Measurements from ENCODE around the gene CPTP.

The CPTP gene

GRCh38 chr1:1291023-1291528, 33.5 kb upstream of the CPTP start:
- no peak overlapping the region for H2AFZ ChIP-seq (ENCODE audit: low read depth, low read length, severe bottlenecking)
- no peak overlapping the region for H3K4me3 ChIP-seq (ENCODE audit: insufficient read depth, low read length, poor library complexity, severe bottlenecking)
- H3K27ac ChIP-seq (ENCODE audit: low read depth, low read length), result no peak overlapping the region
- no peaks in the 10 kb centered on the region for H3K27me3 ChIP-seq (ENCODE audit: low read length)
- H3K9me2 ChIP-seq (replicated peaks; ENCODE audit: insufficient read depth, low read length), result no peaks in the 10 kb centered on the region
- no peaks in the 10 kb centered on the region for H3K9me3 ChIP-seq (ENCODE audit: insufficient read depth, low read length)
- no peak overlapping the region for H3K9ac ChIP-seq (ENCODE audit: low read length)
- H4K20me1 ChIP-seq (ENCODE audit: low read depth, low read length), result no peaks in the 10 kb centered on the region
- no peak overlapping the region for H3K4me2 ChIP-seq (ENCODE audit: low read depth, low read length, poor library complexity, severe bottlenecking)
- H3F3A ChIP-seq (ENCODE audit: insufficient read depth), result no peaks in the 10 kb centered on the region
- TF ChIP-seq CTCF (IDR thresholded peaks at IDR 0.05; ENCODE audit: insufficient read depth, low read length, poor library complexity, severe bottlenecking), result no peak
- no peak for TF ChIP-seq EZH2phosphoT487 (conservative IDR thresholded peaks at IDR 0.05; ENCODE audit: low read length)
- no peaks in the 10 kb centered on the region for H3K36me3 ChIP-seq (ENCODE audit: low read length)
- H3K79me2 ChIP-seq (ENCODE audit: insufficient read depth, low read length), result no peaks in the 10 kb centered on the region

GRCh38 chr1:1291548-1292441, 32.8 kb upstream of the CPTP start:
- H3K4me2 ChIP-seq (ENCODE audit: low read depth, low read length, poor library complexity, severe bottlenecking), result no peak overlapping the region
- no peak for TF ChIP-seq EZH2phosphoT487 (conservative IDR thresholded peaks at IDR 0.05; ENCODE audit: low read length)
- TF ChIP-seq CTCF (IDR thresholded peaks at IDR 0.05; ENCODE audit: insufficient read depth, low read length, poor library complexity, severe bottlenecking), result peak; percentile 65
- H3K9me2 ChIP-seq (replicated peaks; ENCODE audit: insufficient read depth, low read length), result no peaks in the 10 kb centered on the region
- H3K27ac ChIP-seq (ENCODE audit: low read depth, low read length), result no peak overlapping the region
- no peaks in the 10 kb centered on the region for H3F3A ChIP-seq (ENCODE audit: insufficient read depth)
- no peaks in the 10 kb centered on the region for H3K36me3 ChIP-seq (ENCODE audit: low read length)
- no peaks in the 10 kb centered on the region for H4K20me1 ChIP-seq (ENCODE audit: low read depth, low read length)
- H3K9ac ChIP-seq (ENCODE audit: low read length), result no peak overlapping the region
- no peak overlapping the region for H2AFZ ChIP-seq (ENCODE audit: low read depth, low read length, severe bottlenecking)
- H3K4me3 ChIP-seq (ENCODE audit: insufficient read depth, low read length, poor library complexity, severe bottlenecking), result no peak overlapping the region
- no peaks in the 10 kb centered on the region for H3K79me2 ChIP-seq (ENCODE audit: insufficient read depth, low read length)
- no peaks in the 10 kb centered on the region for H3K27me3 ChIP-seq (ENCODE audit: low read length)
- H3K9me3 ChIP-seq (ENCODE audit: insufficient read depth, low read length), result no peaks in the 10 kb centered on the region

- H4K20me1 ChIP-seq (ENCODE audit: low read depth, low read length), result no peaks in the 10 kb centered on the region
- H3K4me2 ChIP-seq (ENCODE audit: low read depth, low read length, poor library complexity, severe bottlenecking), result no peak overlapping the region
- no peaks in the 10 kb centered on the region for H3K9me3 ChIP-seq (ENCODE audit: insufficient read depth, low read length)
- no peak overlapping the region for H3K4me3 ChIP-seq (ENCODE audit: insufficient read depth, low read length, poor library complexity, severe bottlenecking)
- no peaks in the 10 kb centered on the region for H3K36me3 ChIP-seq (ENCODE audit: low read length)
- no peaks in the 10 kb centered on the region for H3K79me2 ChIP-seq (ENCODE audit: insufficient read depth, low read length)
- TF ChIP-seq CTCF (IDR thresholded peaks at IDR 0.05; ENCODE audit: insufficient read depth, low read length, poor library complexity, severe bottlenecking) (no peak), EZH2phosphoT487 (conservative IDR thresholded peaks at IDR 0.05; ENCODE audit: low read length) (no peak)
- no peaks in the 10 kb centered on the region for H3F3A ChIP-seq (ENCODE audit: insufficient read depth)
- no peak overlapping the region for H3K27ac ChIP-seq (ENCODE audit: low read depth, low read length)
- H3K9ac ChIP-seq (ENCODE audit: low read length), result no peak overlapping the region
- no peaks in the 10 kb centered on the region for H3K9me2 ChIP-seq (replicated peaks; ENCODE audit: insufficient read depth, low read length)
- H3K27me3 ChIP-seq (ENCODE audit: low read length), result no peaks in the 10 kb centered on the region
- H2AFZ ChIP-seq (ENCODE audit: low read depth, low read length, severe bottlenecking), result no peak overlapping the region
Measured at GRCh38 chr1:1292442-1292779, 32.2 kb upstream of the CPTP start.
